Right lobe of liver (tissue), 6 donors: ENCODE results near the gene KEAP1. TPM values are rescaled to one million over a fixed set of nuclear protein-coding genes. Genes with fewer than 3 reads are reported as not detected.

Experiments used
- ATAC-seq, 4 donors: fragments of 200-7000 bp; cut with Tn5 transposase; one replicate each; pipeline ENCODE4 v1.9.1; 2020; ENCODE audit warnings: mild to moderate bottlenecking in 4 of 4, moderate library complexity in 4 of 4
- DNase-seq, 3 donors: peaks; one replicate each; pipeline ENCODE4 v3.0.0-alpha.2; 2020
- H3K27ac ChIP-seq, 3 donors: fragments of 200-600 bp; one replicate each; pipeline ENCODE4 v1.8.0; 2022
- H3K27me3 ChIP-seq, 2 donors: fragments of 200-600 bp; one replicate each; pipeline ENCODE4 v1.8.0; 2022
- H3K36me3 ChIP-seq, 4 donors: fragments of 200-600 bp; sonication (generic) in 1 of 4; one replicate each; pipeline versions ENCODE4 v1.5.1 to v1.8.0; 2017 to 2022; ENCODE audit warnings: control low read depth in 1 of 4
- H3K4me1 ChIP-seq, 4 donors: fragments of 200-600 bp; sonication (generic) in 1 of 4; one replicate each; pipeline versions ENCODE4 v1.5.1 to v1.8.0; 2017 to 2022; ENCODE audit warnings: control low read depth in 1 of 4
- H3K4me3 ChIP-seq, 3 donors: fragments of 200-600 bp; one replicate each; pipeline ENCODE4 v1.8.0; 2022
- H3K9me3 ChIP-seq, 4 donors: fragments of 200-600 bp; sonication (generic) in 1 of 4; one replicate each; pipeline versions ENCODE4 v1.5.1 to v1.8.0; 2017 to 2022; ENCODE audit warnings: control low read depth in 1 of 4
- CTCF ChIP-seq, 4 donors: fragments of 200-600 bp in 3 of 4; fragments of 450-650 bp in 1 of 4; IDR thresholded peaks; one replicate each; pipeline versions ENCODE4 v1.5.1 to v1.8.0; 2016 to 2022; ENCODE audit warnings: antibody characterized with exemption in 4 of 4, mild to moderate bottlenecking in 2 of 4
- POLR2A ChIP-seq: fragments of 450-650 bp; IDR thresholded peaks from one replicate; pipeline ENCODE4 v1.6.1; 2017; ENCODE audit warnings: antibody characterized with exemption, mild to moderate bottlenecking
- WGBS: methylation state at CpG from one replicate; pipeline ENCODE4 v1.1.6; 2018; ENCODE audit warnings: low coverage, low lambda C conversion rate; ENCODE audit not compliant: insufficient coverage; ENCODE audit errors: missing lambda C conversion rate; 5-methylcytosine and 5-hydroxymethylcytosine counted together
- intact Hi-C, 2 donors: fragments of 100-400 bp; cut with DNase I; formaldehyde crosslinking; loops; one replicate each; pipeline versions ENCODE4 v1.11.2 to v1.14.1; 2022
- total RNA-seq, 6 experiments: library from RNA; depleted of rRNA in 2 of 6; stranded (reverse); fragments of >200 nt in 2 of 6; fragmentation: NEBNext Ultra II Directional in 3 of 6; extraction: Animal tissue kit (Norgen Biotek cat#: 25700) in 3 of 6; gene quantifications; one replicate each; pipeline versions ENCODE4 v1.1.0 to v1.2.4, GENCODE V29; 2016 to 2023
- donor health status: DM: no; HTN: yes; CAD: no.
- donor health status: DM: no; HTN: no; CAD: no.
- donor health status: DM: no; HTN: no; CAD: no.
- donor health status: DM: no; HTN: yes; CAD: no.
- donor health status: DM: no; HTN: yes; CAD: no.

KEAP1 gene
- total RNA-seq, 6 experiments from 2014 or later: 36.7 to 60.7 (median 41.2) TPM

- Histone ChIP-seq H3K36me3 (no peaks in the 10 kb centered on the region), H3K9me3 (no peaks in the 10 kb centered on the region), H3K27me3 (no peaks in the 10 kb centered on the region), H3K4me1 (no peaks in the 10 kb centered on the region), H3K4me3 (no peak overlapping the region), H3K27ac (no peak overlapping the region)
- TF ChIP-seq CTCF (IDR thresholded peaks at IDR 0.05) (no peak), POLR2A (no peak)
- ATAC-seq (peak in 1 of 4 donors; percentile 7), DNase-seq (no peak)
- WGBS: 91% methylated on average over 8 of the region's 25 CpGs
- intact Hi-C loops: no loop called here
Observed at GRCh38 chr19:10450853-10451609, 52.1 kb downstream of the KEAP1 start.

GRCh38 chr19:10450191-10450852 lies 52.8 kb downstream of the KEAP1 start:
- Histone ChIP-seq H3K4me3 (no peak overlapping the region), H3K9me3 (no peaks in the 10 kb centered on the region), H3K36me3 (no peaks in the 10 kb centered on the region), H3K4me1 (no peaks in the 10 kb centered on the region), H3K27ac (no peak overlapping the region), H3K27me3 (no peaks in the 10 kb centered on the region)
- ATAC-seq (no peak), DNase-seq (no peak)
- TF ChIP-seq POLR2A (no peak), CTCF (IDR thresholded peaks at IDR 0.05) (no peak)
- WGBS: 100% methylated on average over 2 of the region's 14 CpGs
- intact Hi-C loops: no loop called here

- H3K4me3 ChIP-seq: no peak overlapping the region
- intact Hi-C loops: no loop called here
- ATAC-seq (no peak), DNase-seq (no peak)
- no peaks in the 10 kb centered on the region for H3K36me3 ChIP-seq
- H3K4me1 ChIP-seq: no peaks in the 10 kb centered on the region
- no peak overlapping the region for H3K27ac ChIP-seq
- H3K27me3 ChIP-seq: no peaks in the 10 kb centered on the region
- no peaks in the 10 kb centered on the region for H3K9me3 ChIP-seq
- 73% methylated on average over 2 of the region's 7 CpGs for WGBS
- TF ChIP-seq CTCF (IDR thresholded peaks at IDR 0.05) (no peak), POLR2A (no peak)
Observed at GRCh38 chr19:10449037-10449436, 54.1 kb downstream of the KEAP1 start.

- DNase-seq (no peak), ATAC-seq (no peak)
- Histone ChIP-seq H3K36me3 (no peaks in the 10 kb centered on the region), H3K4me1 (no peaks in the 10 kb centered on the region), H3K27ac (no peak overlapping the region), H3K27me3 (no peaks in the 10 kb centered on the region), H3K9me3 (no peaks in the 10 kb centered on the region), H3K4me3 (no peak overlapping the region)
- 89% methylated on average over 3 of the region's 3 CpGs for WGBS
- no peak for TF ChIP-seq CTCF (IDR thresholded peaks at IDR 0.05)
- no peak for TF ChIP-seq POLR2A
- intact Hi-C loops: no loop called here
Observed at GRCh38 chr19:10442698-10443097, 60.5 kb downstream of the KEAP1 start.
